ENCODE data around the gene SMARCA2.
A peak's percentile ranks its signal among the peaks of the same experiment; 100 is the strongest.

Gene SMARCA2

DNA sequence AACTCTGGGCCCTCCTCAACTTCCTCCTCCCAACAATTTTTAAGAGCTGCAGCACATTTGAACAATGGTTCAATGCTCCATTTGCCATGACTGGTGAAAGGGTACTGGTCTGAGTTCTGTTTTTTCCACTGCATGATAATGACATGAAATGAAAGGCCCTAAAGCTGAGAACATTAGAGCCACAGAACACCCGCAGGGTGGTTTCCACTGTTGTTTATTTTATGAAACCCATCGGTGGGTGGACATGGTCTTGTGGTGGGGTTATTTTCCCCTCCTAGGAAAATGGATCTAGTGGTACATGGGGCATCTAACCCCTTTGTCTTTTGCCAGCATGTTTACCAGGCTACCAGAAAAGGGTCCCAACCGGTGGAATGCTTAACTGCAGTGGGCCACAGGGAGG, 71.8 kb downstream of the SMARCA2 start:
- DNase-seq (ENCODE audit: low read depth, low spot score) = no peak

DNA sequence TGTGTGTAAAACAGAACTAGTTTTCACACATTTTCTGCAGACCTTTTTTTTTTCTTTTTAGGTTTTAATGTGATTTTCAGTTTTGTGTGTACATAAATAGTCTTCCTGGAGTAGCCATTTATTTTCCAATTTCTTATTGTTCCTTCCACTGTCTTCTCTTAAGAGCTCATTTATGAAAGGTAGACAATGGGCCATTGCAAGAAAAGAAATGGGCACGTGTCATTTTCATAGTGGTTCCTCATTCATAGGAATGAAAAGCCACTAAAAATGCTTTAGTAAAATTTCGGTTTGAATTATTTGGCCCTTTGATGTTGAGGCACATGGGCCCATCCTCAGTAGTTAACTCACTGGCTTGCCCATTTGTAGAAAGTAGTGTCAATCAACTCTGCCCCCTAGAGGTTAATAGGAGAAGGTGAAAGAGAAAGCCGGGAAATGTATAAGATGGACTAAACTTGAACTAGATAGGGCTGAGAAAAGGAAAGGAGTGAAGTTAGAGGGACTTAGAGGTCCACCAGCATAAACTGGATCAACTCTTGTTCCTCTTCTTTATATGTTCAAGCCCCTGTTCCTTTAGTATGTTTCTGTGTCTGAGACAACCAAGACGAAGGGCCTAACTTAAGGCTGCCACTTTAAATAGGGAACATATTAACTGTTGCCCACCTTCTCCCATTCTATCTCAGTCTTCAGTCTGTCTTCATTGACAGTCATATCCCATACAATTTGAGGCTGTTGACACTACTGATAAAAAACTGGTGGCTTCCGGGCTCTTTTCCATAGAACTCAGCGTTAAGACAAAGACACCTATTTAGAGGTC, 72.6 kb downstream of the SMARCA2 start:
- peak; percentile 48 for DNase-seq (ENCODE audit: low read depth, low spot score)

DNA sequence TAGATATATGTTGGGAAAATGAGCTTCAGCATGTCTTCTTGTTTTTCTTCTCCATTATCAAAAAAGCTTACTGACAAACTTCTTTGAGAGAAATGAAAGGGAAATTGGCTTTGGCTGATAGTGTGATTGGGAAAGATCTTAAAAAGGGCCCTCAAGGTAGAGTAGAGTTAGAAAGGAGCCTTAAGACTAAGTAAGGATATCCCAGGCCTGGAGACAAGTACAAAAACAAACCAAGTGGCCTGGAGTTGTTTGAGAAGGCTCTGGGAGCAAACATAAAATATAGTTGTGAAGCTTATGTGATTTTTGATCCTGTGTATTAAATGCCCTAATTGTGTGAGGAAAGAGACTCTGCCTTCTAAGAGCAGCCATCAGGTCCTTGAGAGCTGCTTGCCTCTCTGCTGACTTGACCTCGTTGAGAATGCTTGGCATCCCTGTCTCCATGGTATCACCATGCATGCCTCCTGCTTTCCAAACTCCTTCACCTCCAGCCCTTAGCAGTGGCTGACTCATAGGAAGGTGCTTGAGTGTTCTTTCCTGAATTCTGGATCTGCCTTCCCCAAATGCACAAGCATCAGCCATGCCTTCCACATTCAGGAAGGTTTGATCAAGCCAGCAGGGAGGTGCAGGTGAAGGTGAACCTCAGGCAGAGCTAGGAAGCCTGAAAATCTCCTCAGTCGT, 78.9 kb downstream of the SMARCA2 start:
- peak; percentile 86 for DNase-seq (ENCODE audit: low read depth, low spot score)

DNA sequence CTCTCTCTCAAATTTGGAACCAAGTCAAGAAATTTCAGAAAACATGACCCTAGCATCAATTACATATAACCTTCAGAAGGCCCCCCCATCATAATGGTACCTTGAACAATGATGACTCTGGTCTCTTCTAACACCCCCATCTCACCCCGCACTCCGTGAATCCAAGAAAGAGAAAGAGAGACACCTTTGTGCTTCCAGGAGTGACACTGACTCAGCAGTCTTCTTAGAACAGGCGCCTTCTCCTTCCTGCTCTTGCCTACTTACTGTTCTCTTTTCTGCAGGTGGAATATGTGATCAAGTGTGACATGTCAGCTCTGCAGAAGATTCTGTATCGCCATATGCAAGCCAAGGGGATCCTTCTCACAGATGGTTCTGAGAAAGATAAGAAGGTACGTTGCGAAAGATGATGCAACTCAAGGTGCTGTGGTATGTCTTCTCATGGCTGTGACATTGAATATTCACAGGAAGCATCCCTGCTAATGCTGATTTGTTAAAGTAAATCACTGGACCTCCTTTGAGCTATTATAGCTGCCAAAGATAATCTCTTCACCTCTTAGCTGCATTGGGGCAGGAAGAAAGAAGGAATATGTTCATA, 81.3 kb downstream of the SMARCA2 start:
- DNase-seq (ENCODE audit: low read depth, low spot score) = no peak

- no peak for DNase-seq (ENCODE audit: low read depth, low spot score)
Observed at GRCh38 chr9:2106666-2107065, 91.5 kb downstream of the SMARCA2 start.

DNA sequence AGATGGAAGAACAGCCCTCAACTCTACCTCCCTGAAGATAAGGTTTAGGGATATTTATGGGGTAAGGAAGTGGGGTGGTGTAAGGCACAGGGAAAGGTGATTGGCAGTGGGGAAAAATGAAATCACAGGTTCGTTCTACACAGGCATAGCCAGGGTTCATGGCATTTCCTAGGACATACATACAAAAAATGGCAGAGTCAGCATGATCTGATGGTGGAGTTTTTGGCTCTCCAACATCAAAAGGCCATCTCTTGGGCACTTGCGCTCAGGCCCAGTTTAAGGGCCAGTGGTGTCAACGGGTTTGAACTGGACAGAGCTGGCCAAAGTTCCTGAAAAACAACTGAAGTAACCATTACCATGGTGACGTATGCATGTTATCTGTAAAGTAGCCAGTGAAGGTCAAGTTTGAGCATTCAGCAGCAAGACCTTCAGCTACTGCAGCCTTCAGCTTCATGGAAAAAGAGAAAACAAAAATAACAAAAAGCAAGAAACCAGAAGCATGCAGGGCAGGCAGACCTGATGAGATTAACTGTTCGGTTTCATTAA, 92.8 kb downstream of the SMARCA2 start:
- no peak for DNase-seq (ENCODE audit: low read depth, low spot score)

- peak; percentile 63 for DNase-seq (ENCODE audit: low read depth, low spot score)
Observed at GRCh38 chr9:2109069-2109650, 94.0 kb downstream of the SMARCA2 start.

DNA sequence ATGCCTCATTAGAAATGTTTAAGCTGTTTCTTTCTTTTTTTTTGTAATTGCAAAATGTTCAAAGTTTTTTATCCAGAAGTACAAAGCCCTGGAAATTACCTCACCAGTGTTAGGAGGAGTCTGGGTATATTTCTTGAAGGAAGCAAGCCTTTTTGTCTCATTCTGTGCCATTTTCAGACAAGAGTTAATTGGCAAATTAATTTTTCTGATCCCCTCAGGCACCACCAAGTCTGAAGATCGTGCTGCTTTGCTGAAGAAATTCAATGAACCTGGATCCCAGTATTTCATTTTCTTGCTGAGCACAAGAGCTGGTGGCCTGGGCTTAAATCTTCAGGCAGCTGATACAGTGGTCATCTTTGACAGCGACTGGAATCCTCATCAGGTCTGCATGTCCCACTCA, 94.9 kb downstream of the SMARCA2 start:
- no peak for DNase-seq (ENCODE audit: low read depth, low spot score)

DNA sequence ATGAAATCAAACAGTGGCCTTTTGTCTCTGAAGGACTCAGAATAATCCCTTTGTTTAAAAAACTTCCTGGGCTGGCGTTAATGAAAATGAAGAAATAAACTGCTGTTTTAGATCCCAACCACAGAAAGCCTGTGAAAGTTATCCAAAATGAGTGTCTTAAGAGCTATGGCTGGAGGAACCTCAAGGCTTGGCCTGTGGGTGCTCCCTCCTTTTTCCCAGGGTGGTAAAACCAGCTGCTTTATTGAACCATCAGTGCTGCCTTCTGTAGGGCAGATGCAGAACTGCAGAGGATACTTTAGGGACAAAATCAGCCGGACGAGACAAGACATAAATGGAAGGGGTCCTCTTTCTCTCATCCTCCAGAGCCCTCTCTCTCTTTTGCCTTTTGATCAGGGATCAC, 100.9 kb downstream of the SMARCA2 start:
- DNase-seq (ENCODE audit: low read depth, low spot score) = no peak

- no peak for DNase-seq (ENCODE audit: low read depth, low spot score)
Observed at GRCh38 chr9:2117527-2117926, 102.4 kb downstream of the SMARCA2 start.

DNA sequence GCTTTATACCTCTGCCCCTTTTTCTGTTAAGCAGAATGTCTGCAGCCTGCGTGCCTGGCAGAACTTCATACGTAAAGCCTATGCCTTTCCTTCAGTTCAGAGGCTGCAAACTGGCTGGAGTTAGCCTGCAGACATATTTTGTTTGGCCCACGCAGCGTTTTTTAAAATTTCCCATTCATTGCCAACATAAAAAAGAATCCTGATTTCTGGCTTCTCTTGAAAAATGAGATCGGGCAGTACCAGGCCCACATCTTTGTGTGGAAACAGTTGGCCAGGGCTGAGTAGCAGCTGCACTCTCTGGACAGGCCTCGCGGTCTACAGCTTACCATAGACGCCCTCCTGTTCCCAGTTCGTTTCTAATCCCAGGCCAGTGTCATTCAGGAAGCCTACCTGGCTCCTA, 104.4 kb downstream of the SMARCA2 start:
- no peak for DNase-seq (ENCODE audit: low read depth, low spot score)

- DNase-seq (ENCODE audit: low read depth, low spot score) = peak; percentile 67
Observed at GRCh38 chr9:2120926-2121689, 106.0 kb downstream of the SMARCA2 start.

DNA sequence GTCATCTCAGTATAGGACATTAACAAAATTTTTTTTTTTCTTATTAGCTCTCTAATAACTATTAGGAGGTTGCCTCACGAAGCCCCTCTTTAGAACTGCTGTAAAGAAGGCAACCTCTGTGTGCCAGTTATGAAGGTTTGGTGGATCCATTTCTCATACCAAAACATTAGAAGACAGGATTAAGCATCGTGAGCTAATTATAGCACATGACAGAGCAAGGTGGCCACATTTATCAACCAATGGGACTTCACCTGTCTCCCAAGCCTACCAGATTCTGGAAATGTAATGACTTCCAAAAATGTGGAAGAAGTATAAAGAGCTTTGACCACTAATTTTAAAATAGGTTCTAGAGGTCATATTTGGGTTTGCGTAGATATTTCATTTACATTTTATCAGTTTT, 107.2 kb downstream of the SMARCA2 start:
- DNase-seq (ENCODE audit: low read depth, low spot score) = no peak

DNA sequence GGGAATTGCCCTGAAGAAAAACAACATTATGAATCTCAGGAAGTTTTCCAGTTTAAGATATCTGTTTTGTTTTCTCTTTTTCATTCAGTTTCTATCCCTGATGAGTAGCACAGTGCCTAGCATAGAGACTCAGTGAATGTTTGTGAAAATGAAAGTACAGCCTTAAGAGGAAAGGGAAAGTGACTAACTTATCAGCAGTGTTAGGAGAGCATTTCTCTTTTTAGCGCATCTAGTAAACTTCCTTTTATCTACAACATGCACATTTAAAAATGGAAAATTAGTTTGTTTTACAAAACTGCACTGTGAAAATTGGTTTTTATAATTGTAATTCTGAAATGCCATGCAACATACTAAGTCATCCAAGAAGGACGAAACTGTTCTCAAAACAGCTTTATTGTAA, 110.8 kb downstream of the SMARCA2 start:
- no peak for DNase-seq (ENCODE audit: low read depth, low spot score)

GRCh38 chr9:2126331-2126803, 111.2 kb downstream of the SMARCA2 start:
- peak; percentile 59 for DNase-seq (ENCODE audit: low read depth, low spot score)

DNA sequence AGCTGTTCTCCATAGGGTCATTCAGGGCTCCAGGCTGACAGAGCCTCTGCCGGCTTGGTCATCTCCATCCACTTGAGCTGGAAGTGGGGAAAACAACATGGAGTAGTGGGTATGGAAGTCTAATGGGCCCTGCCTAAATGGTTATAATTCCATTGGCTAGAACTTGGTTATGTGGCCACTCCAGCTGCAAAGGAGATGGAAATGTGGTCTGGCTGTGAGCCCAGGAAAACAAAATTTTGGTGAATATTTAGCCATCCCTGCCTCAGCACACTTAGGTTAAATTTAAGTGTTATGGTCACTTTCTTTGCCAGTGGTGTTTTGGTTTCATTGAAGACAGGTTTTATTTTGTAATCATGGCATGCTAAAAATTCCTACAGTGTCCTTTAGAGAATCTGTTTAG, 112.3 kb downstream of the SMARCA2 start:
- peak; percentile 89 for DNase-seq (ENCODE audit: low read depth, low spot score)

- no peak for DNase-seq (ENCODE audit: low read depth, low spot score)
Observed at GRCh38 chr9:2128141-2128540, 113.0 kb downstream of the SMARCA2 start.

- DNase-seq (ENCODE audit: low read depth, low spot score) = no peak
Observed at GRCh38 chr9:2128618-2129017, 113.5 kb downstream of the SMARCA2 start.

DNA sequence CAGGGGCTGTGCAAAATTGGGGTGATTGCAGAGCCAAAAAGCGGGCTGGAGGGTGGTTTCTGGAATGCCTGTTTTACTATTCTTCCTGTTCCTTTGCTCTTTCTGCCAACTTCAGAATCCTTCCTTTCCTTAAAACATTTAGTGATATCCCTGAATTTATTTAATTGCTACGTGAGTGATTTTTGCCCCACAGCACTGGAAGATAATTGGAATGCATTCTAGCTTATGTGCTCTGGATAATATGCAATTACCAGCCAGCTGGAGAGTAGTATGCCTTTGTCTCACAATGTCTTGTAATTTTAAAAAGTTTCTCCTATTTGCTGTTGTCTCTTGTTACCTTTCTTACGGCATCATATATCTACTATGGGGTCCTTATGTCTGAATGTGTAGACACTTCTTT, 115.8 kb downstream of the SMARCA2 start:
- DNase-seq (ENCODE audit: low read depth, low spot score) = no peak

DNA sequence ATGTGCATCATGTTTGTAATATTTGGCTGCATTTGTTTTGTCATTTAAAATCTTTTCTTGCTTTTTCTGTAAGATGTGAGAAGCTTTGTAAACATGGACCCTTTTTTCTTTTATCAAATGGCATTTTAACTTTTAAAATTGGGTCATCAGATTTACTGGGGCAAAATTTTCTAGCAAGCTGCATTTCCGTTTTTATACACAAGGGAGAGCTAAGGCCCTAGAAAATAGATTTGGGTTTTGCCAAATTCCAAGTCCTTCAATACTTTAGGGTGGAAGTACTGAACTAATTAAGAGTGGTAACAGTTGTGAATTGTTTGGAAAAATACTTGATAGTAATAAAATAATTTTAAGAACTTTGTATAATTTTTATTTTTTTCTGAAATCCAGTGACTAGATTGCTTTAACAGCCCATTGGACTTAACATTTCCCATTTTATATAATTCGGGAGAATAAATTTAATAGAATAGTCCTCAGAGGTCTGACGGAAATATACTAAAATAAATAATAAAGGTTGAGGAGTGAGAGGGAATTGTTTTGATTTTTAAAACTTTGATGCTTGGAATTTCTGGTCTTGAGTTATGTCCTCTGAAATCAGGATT, 117.4 kb downstream of the SMARCA2 start:
- DNase-seq (ENCODE audit: low read depth, low spot score) = peak; percentile 63

- DNase-seq (ENCODE audit: low read depth, low spot score) = peak; percentile 53
Observed at GRCh38 chr9:2134391-2134790, 119.2 kb downstream of the SMARCA2 start.

Data from astrocyte of the hippocampus (primary cell).